Gastroesophageal sphincter (tissue), 4 donors: ENCODE results near the gene NUAK2. TPM values are rescaled to one million over a fixed set of nuclear protein-coding genes. Genes with fewer than 3 reads are reported as not detected.

Experiments
- ATAC-seq: fragments of 150-250 bp; one replicate; pipeline ENCODE4 v1.9.1; 2016; ENCODE audit warnings: mild to moderate bottlenecking, moderate library complexity
- H3K27ac ChIP-seq, 4 donors: fragments of 200-600 bp; sonication (generic) in 3 of 4; 1 replicate in 3 of 4; 2 replicates in 1 of 4; pipeline ENCODE4 v1.5.1; 2016 to 2019
- H3K27me3 ChIP-seq: fragments of 200-600 bp; sonication (generic); one replicate; pipeline ENCODE4 v1.5.1; 2019
- H3K36me3 ChIP-seq, 2 donors: fragments of 200-600 bp; sonication (generic); one replicate each; pipeline ENCODE4 v1.5.1; 2019; ENCODE audit warnings: control low read depth in 1 of 2
- H3K4me1 ChIP-seq, 3 donors: fragments of 200-600 bp; sonication (generic); 1 replicate in 2 of 3; 2 replicates in 1 of 3; pipeline ENCODE4 v1.5.1; 2016 to 2019; ENCODE audit warnings: control low read depth in 2 of 3
- H3K4me3 ChIP-seq, 2 donors: fragments of 200-600 bp; sonication (generic); one replicate each; pipeline ENCODE4 v1.5.1; 2019; ENCODE audit warnings: mild to moderate bottlenecking in 1 of 2, moderate library complexity in 1 of 2
- H3K9me3 ChIP-seq, 3 donors: fragments of 200-600 bp; sonication (generic); one replicate each; pipeline ENCODE4 v1.5.1; 2017 to 2019; ENCODE audit warnings: control low read depth in 2 of 3
- CTCF ChIP-seq, 4 experiments: fragments of 200-600 bp in 2 of 4; fragments of 450-650 bp in 2 of 4; sonication (generic) in 1 of 4; IDR thresholded peaks; one replicate each; pipeline ENCODE4 v1.5.1; 2017 to 2019; ENCODE audit warnings: antibody characterized with exemption in 4 of 4, mild to moderate bottlenecking in 2 of 4, moderate library complexity in 2 of 4
- EP300 ChIP-seq: sonication (generic); formaldehyde crosslinking; IDR thresholded peaks from one replicate; pipeline ENCODE4 v1.6.1; 2017; ENCODE audit warnings: antibody characterized with exemption, mild to moderate bottlenecking
- POLR2A ChIP-seq, 2 donors: fragments of 450-650 bp; IDR thresholded peaks; one replicate each; pipeline ENCODE4 v1.6.1; 2017; ENCODE audit warnings: antibody characterized with exemption in 2 of 2, mild to moderate bottlenecking in 2 of 2, moderate library complexity in 1 of 2
- POLR2AphosphoS5 ChIP-seq: sonication (generic); formaldehyde crosslinking; IDR thresholded peaks from one replicate; pipeline ENCODE4 v1.6.1; 2017; ENCODE audit warnings: antibody characterized with exemption
- WGBS, 2 donors: methylation state at CpG; one replicate each; pipeline ENCODE4 v1.1.5; 2018; ENCODE audit warnings: low coverage in 1 of 2; 5-methylcytosine and 5-hydroxymethylcytosine counted together
- small RNA-seq, 4 donors: library from RNA; depleted of rRNA; stranded (forward); fragments of <200 nt; gene quantifications; one replicate each; pipeline ENCODE3, GENCODE V24; 2016
- total RNA-seq, 4 donors: library from RNA; depleted of rRNA; stranded (reverse); fragments of >200 nt; gene quantifications; one replicate each; pipeline ENCODE4 v1.1.0, GENCODE V29; 2016

Gene NUAK2
- total RNA-seq, 4 donors from 2014 or later: 0.67 to 1.1 (median 0.83) TPM

GRCh38 chr1:205258261-205258691 is 63.3 kb downstream of the NUAK2 start:
- WGBS, 2 donors: 93 to 95% methylated on average over 3 of the region's 7 CpGs

GRCh38 chr1:205257735-205258134 is 63.8 kb downstream of the NUAK2 start:
- TF ChIP-seq POLR2AphosphoS5 (no peak), EP300 (no peak), CTCF (IDR thresholded peaks at IDR 0.05) (no peak)
- Histone ChIP-seq H3K27ac (no peak overlapping the region), H3K36me3 (peaks cover 0 to 4% of the 10 kb centered on the region in 2 donors), H3K9me3 (no peaks in the 10 kb centered on the region), H3K4me1 (peaks cover 0 to 47% (median 15%) of the 10 kb centered on the region in 3 donors), H3K27me3 (no peaks in the 10 kb centered on the region), H3K4me3 (no peak overlapping the region)
- WGBS, 2 donors: 80 to 89% methylated on average over 2 of the region's 2 CpGs
- ATAC-seq: no peak

More at GRCh38 chr1:205258261-205258691, 63.3 kb downstream of the NUAK2 start:
- TF ChIP-seq POLR2A (IDR thresholded peaks at IDR 0.05) (no peak), POLR2AphosphoS5 (no peak), EP300 (no peak), CTCF (IDR thresholded peaks at IDR 0.05) (no peak)
- no peak for ATAC-seq
- H3K27ac ChIP-seq: no peak overlapping the region
- no peak overlapping the region for H3K4me3 ChIP-seq
- H3K27me3 ChIP-seq: no peaks in the 10 kb centered on the region
- peaks cover 0 to 4% of the 10 kb centered on the region in 2 donors for H3K36me3 ChIP-seq
- peaks cover 0 to 49% (median 15%) of the 10 kb centered on the region in 3 donors for H3K4me1 ChIP-seq
- H3K9me3 ChIP-seq: no peaks in the 10 kb centered on the region

- no peaks in the 10 kb centered on the region for H3K9me3 ChIP-seq
- H3K27ac ChIP-seq: no peak overlapping the region
- H3K4me3 ChIP-seq: no peak overlapping the region
- H3K36me3 ChIP-seq: peaks cover 0 to 4% of the 10 kb centered on the region in 2 donors
- TF ChIP-seq POLR2A (IDR thresholded peaks at IDR 0.05) (no peak), EP300 (no peak), POLR2AphosphoS5 (no peak), CTCF (IDR thresholded peaks at IDR 0.05) (no peak)
- H3K4me1 ChIP-seq: peaks cover 0 to 47% (median 12%) of the 10 kb centered on the region in 3 donors
- ATAC-seq: no peak
- H3K27me3 ChIP-seq: no peaks in the 10 kb centered on the region
- WGBS, 2 donors: no CpG with 5 or more reads among the region's 19 CpGs
These were observed 64.5 kb downstream of the NUAK2 start for GRCh38 chr1:205256951-205257625.

- peaks cover 0 to 53% (median 10%) of the 10 kb centered on the region in 3 donors for H3K4me1 ChIP-seq
- ATAC-seq: peak; percentile 88
- H3K27ac ChIP-seq: peak overlapping the region in 1 of 4 donors; percentile 40
- TF ChIP-seq POLR2AphosphoS5 (no peak), EP300 (no peak), CTCF (IDR thresholded peaks at IDR 0.05) (peak in 3 of 4 experiments; percentile 98 to 99 (median 99))
- 0 to 50% methylated on average over 1 to 2 of the region's 8 CpGs for WGBS, 2 donors
- no peak overlapping the region for H3K4me3 ChIP-seq
- no peaks in the 10 kb centered on the region for H3K27me3 ChIP-seq
- no peaks in the 10 kb centered on the region for H3K9me3 ChIP-seq
- peaks cover 0 to 4% of the 10 kb centered on the region in 2 donors for H3K36me3 ChIP-seq
These were observed 65.4 kb downstream of the NUAK2 start for GRCh38 chr1:205255941-205256780.

Small RNA genes lying within 50 kb of the gene (small RNA-seq; reads per million reads assigned to genes)
- 0 reads per million in 4 donors for gene SNRPGP10

Other genes with a start within 250 kb of the NUAK2 start
- 1 to 10 TPM; 1.6 to 4.5 (median 2.9) TPM for gene TMEM81, start 237.3 kb downstream of the NUAK2 start, total RNA-seq
- 10 to 100 TPM; 11.8 to 18.1 (median 15.9) TPM for gene RBBP5, start 199.8 kb downstream of the NUAK2 start, total RNA-seq
- 10 to 100 TPM; 15.1 to 18.7 (median 16.2) TPM for gene DSTYK, start 110.0 kb downstream of the NUAK2 start, total RNA-seq
- gene TMCC2, start 93.8 kb downstream of the NUAK2 start, total RNA-seq: 1 to 10 TPM; 3.1 to 8.9 (median 5.5) TPM
- under 1 TPM in 3 of 4 donors, not detected in 1; 0.16 to 0.40 (median 0.31) TPM for gene KLHDC8A, start 35.2 kb upstream of the NUAK2 start, total RNA-seq
- not detected for gene LEMD1, start 100.3 kb upstream of the NUAK2 start, total RNA-seq
- gene BLACAT1, start 134.3 kb upstream of the NUAK2 start, total RNA-seq: not detected
- gene CDK18, start 182.9 kb upstream of the NUAK2 start, total RNA-seq: 10 to 100 TPM in 1 of 4 donors, 1 to 10 TPM in 3; 5.1 to 13.7 (median 6.3) TPM